ENCODE data around the gene PSMA5. TPM values are rescaled to one million over a fixed set of nuclear protein-coding genes. Genes with fewer than 3 reads are reported as not detected.

Gene PSMA5
- polyA plus RNA-seq, 2 of the 4 experiments (the other 2 are of a cell fraction) = 93.7 to 140 TPM

- POLR2A ChIA-PET = no interaction called here
- H3K4me1 ChIP-seq = peaks cover 23% of the 10 kb centered on the region; the same call in 2 of the 3 replicates
- CTCF ChIA-PET = interaction anchor here (1.1 to 3.7 kb wide), 4 partner anchors 9 to 190 kb away, joined by 3 to 10 read pairs (median 3); no protein-coding TSS in a partner anchor
- H3K27ac ChIP-seq = no peak overlapping the region
- H3K9me3 ChIP-seq = no peaks in the 10 kb centered on the region
- FAIRE-seq (no peak), ATAC-seq (no peak), DNase-seq (ENCODE audit: low read depth in 1 of 2, low spot score in 1 of 2) (no peak)
- no peak for TF ChIP-seq HES2 (IDR thresholded peaks at IDR 0.05)
- no peak for TF ChIP-seq ZSCAN20 (CRISPR knock-in tag; IDR thresholded peaks at IDR 0.05)
- no peak for TF ChIP-seq CBX2 (IDR thresholded peaks at IDR 0.05; ENCODE audit: borderline replicate concordance, low read depth)
- no peak for TF ChIP-seq CEBPB (IDR thresholded peaks at IDR 0.05)
- TF ChIP-seq RARB (CRISPR knock-in tag; IDR thresholded peaks at IDR 0.05) = no peak
- no peak for TF ChIP-seq RAD21 (conservative IDR thresholded peaks at IDR 0.05 in 1 of 2, IDR thresholded peaks at IDR 0.05 in 1 of 2)
- TF ChIP-seq USF2 (IDR thresholded peaks at IDR 0.05) = no peak
- no peak for TF ChIP-seq CHD2 (IDR thresholded peaks at IDR 0.05; ENCODE audit: low read length, partially characterized antibody)
- no peak for TF ChIP-seq TP53 (CRISPR knock-in tag; IDR thresholded peaks at IDR 0.05)
- no peak for TF ChIP-seq NPAS2 (CRISPR knock-in tag; IDR thresholded peaks at IDR 0.05; ENCODE audit: borderline replicate concordance)
- TF ChIP-seq HOXB5 (CRISPR knock-in tag; IDR thresholded peaks at IDR 0.05) = no peak
- no peak for TF ChIP-seq RCOR1 (IDR thresholded peaks at IDR 0.05; ENCODE audit: low read depth, low read length)
- no peak for TF ChIP-seq SREBF2 (IDR thresholded peaks at IDR 0.05)
- no peak for TF ChIP-seq JUN (IDR thresholded peaks at IDR 0.05)
- peak overlapping the region; percentile 43 for H3K4me2 ChIP-seq
- no peak overlapping the region for H3K4me3 ChIP-seq
Measured at GRCh38 chr1:109391626-109392025, 34.6 kb downstream of the PSMA5 start.

GRCh38 chr1:109391157-109391556, 35.1 kb downstream of the PSMA5 start:
- H3K27ac ChIP-seq = no peak overlapping the region
- H3K4me1 ChIP-seq = peaks cover 19% of the 10 kb centered on the region; the same call in 2 of the 3 replicates
- 65% methylated on average over 3 of the region's 3 CpGs for whole genome bisulfite sequencing (ENCODE audit: missing lambda C conversion rate)
- H3K4me3 ChIP-seq = no peak overlapping the region
- ATAC-seq (no peak), FAIRE-seq (no peak), DNase-seq (ENCODE audit: low read depth in 1 of 2, low spot score in 1 of 2) (no peak)
- peak overlapping the region; percentile 43 for H3K4me2 ChIP-seq
- H3K9me3 ChIP-seq = no peaks in the 10 kb centered on the region
- no peak for TF ChIP-seq HEYL (CRISPR knock-in tag; IDR thresholded peaks at IDR 0.05)
- TF ChIP-seq HDAC2 (IDR thresholded peaks at IDR 0.05) = no peak
- TF ChIP-seq HOXB13 (CRISPR knock-in tag; IDR thresholded peaks at IDR 0.05; ENCODE audit: low read depth) = no peak
- no peak for TF ChIP-seq BCL3 (IDR thresholded peaks at IDR 0.05)
- TF ChIP-seq EHF (CRISPR knock-in tag; IDR thresholded peaks at IDR 0.05) = no peak
- no peak for TF ChIP-seq CBX8 (IDR thresholded peaks at IDR 0.05)
- TF ChIP-seq KDM1A (IDR thresholded peaks at IDR 0.05; ENCODE audit: low read depth) = no peak
- CTCF ChIA-PET = interaction anchor here (1.1 to 3.7 kb wide), 4 partner anchors 8 to 190 kb away, joined by 3 to 10 read pairs (median 3); no protein-coding TSS in a partner anchor
- POLR2A ChIA-PET = no interaction called here

GRCh38 chr1:109389638-109390341, 36.5 kb downstream of the PSMA5 start:
- FAIRE-seq (no peak), DNase-seq (ENCODE audit: low read depth in 1 of 2, low spot score in 1 of 2) (no peak), ATAC-seq (no peak)
- Histone ChIP-seq H3K27ac (no peak overlapping the region), H3K4me2 (no peak overlapping the region), H3K4me3 (no peak overlapping the region), H3K9me3 (no peaks in the 10 kb centered on the region), H3K4me1 (peaks cover 19% of the 10 kb centered on the region; the same call in 2 of the 3 replicates)
- TF ChIP-seq TP53 (CRISPR knock-in tag; IDR thresholded peaks at IDR 0.05) (no peak), ELK1 (IDR thresholded peaks at IDR 0.05; ENCODE audit: low read depth, low read length) (no peak)
- POLR2A ChIA-PET = no interaction called here
- CTCF ChIA-PET = interaction anchor here (0.9 to 4.6 kb wide), 5 partner anchors 9 to 157 kb away, joined by 3 to 13 read pairs (median 3); no protein-coding TSS in a partner anchor
- WGBS (ENCODE audit: missing lambda C conversion rate) = 87% methylated on average over 5 of the region's 5 CpGs
